ENCODE results near the gene MAP1LC3B2.

MAP1LC3B2 gene

GRCh38 chr12:116578051-116578450 is 18.9 kb downstream of the MAP1LC3B2 start:
- H3K27ac ChIP-seq = no peak overlapping the region
- DNase-seq (ENCODE audit: low spot score) = no peak
- ChIA-PET POLR2A (ENCODE audit: low non-redundant PET) (no interaction called here), CTCF (interaction anchor here (0.6 to 0.8 kb wide), 2 partner anchors 15 to 197 kb away, joined by 4 to 5 read pairs; no protein-coding TSS in a partner anchor)
- TF ChIP-seq CTCF (conservative IDR thresholded peaks at IDR 0.05; ENCODE audit: low read depth) = no peak

- no peak for TF ChIP-seq CTCF (conservative IDR thresholded peaks at IDR 0.05; ENCODE audit: low read depth)
- no peak overlapping the region for H3K27ac ChIP-seq
- ChIA-PET POLR2A (ENCODE audit: low non-redundant PET) (no interaction called here), CTCF (no interaction called here)
- no peak for DNase-seq (ENCODE audit: low spot score)
These were observed 23.4 kb downstream of the MAP1LC3B2 start for GRCh38 chr12:116582610-116583009.

- POLR2A ChIA-PET (ENCODE audit: low non-redundant PET) = no interaction called here
- no peak for DNase-seq (ENCODE audit: low spot score)
- TF ChIP-seq CTCF (conservative IDR thresholded peaks at IDR 0.05; ENCODE audit: low read depth) = no peak
- CTCF ChIA-PET = no interaction called here
- no peak overlapping the region for H3K27ac ChIP-seq
These were observed 24.0 kb downstream of the MAP1LC3B2 start for GRCh38 chr12:116583129-116583694.

GRCh38 chr12:116587270-116587669 is 28.1 kb downstream of the MAP1LC3B2 start:
- no peak for TF ChIP-seq CTCF (conservative IDR thresholded peaks at IDR 0.05; ENCODE audit: low read depth)
- no peak for DNase-seq (ENCODE audit: low spot score)
- no peak overlapping the region for H3K27ac ChIP-seq
- POLR2A ChIA-PET (ENCODE audit: low non-redundant PET) = no interaction called here
- CTCF ChIA-PET = no interaction called here

- TF ChIP-seq CTCF (conservative IDR thresholded peaks at IDR 0.05; ENCODE audit: low read depth) = no peak
- ChIA-PET CTCF (interaction anchor here (0.6 kb wide), 1 partner anchor 155 kb away, joined by 5 read pairs; no protein-coding TSS in a partner anchor), POLR2A (ENCODE audit: low non-redundant PET) (no interaction called here)
- DNase-seq (ENCODE audit: low spot score) = no peak
- H3K27ac ChIP-seq = no peak overlapping the region
These were observed 29.3 kb downstream of the MAP1LC3B2 start for GRCh38 chr12:116588390-116589028.

GRCh38 chr12:116589581-116589980 is 30.4 kb downstream of the MAP1LC3B2 start:
- no peak overlapping the region for H3K27ac ChIP-seq
- POLR2A ChIA-PET (ENCODE audit: low non-redundant PET) = no interaction called here
- TF ChIP-seq CTCF (conservative IDR thresholded peaks at IDR 0.05; ENCODE audit: low read depth) = no peak
- DNase-seq (ENCODE audit: low spot score) = no peak
- CTCF ChIA-PET = interaction anchor here (0.6 kb wide), 2 partner anchors 85 to 154 kb away, joined by 3 to 5 read pairs; no protein-coding TSS in a partner anchor

All from RWPE1 (cell line).